GM19238 (cell line): Measurements from ENCODE around the gene DGAT2.
"Not testable (repeated sequence)": the region's sequence is repeated elsewhere in the genome, so short reads cannot be mapped to it uniquely, and the experiment has no call there.

ENCODE experiments used
- DNase-seq: peaks from one replicate; pipeline ENCODE4 v3.0.0; 2011; ENCODE audit warnings: low spot score; ENCODE audit not compliant: insufficient read length

Gene DGAT2, protein sequence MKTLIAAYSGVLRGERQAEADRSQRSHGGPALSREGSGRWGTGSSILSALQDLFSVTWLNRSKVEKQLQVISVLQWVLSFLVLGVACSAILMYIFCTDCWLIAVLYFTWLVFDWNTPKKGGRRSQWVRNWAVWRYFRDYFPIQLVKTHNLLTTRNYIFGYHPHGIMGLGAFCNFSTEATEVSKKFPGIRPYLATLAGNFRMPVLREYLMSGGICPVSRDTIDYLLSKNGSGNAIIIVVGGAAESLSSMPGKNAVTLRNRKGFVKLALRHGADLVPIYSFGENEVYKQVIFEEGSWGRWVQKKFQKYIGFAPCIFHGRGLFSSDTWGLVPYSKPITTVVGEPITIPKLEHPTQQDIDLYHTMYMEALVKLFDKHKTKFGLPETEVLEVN

DNA sequence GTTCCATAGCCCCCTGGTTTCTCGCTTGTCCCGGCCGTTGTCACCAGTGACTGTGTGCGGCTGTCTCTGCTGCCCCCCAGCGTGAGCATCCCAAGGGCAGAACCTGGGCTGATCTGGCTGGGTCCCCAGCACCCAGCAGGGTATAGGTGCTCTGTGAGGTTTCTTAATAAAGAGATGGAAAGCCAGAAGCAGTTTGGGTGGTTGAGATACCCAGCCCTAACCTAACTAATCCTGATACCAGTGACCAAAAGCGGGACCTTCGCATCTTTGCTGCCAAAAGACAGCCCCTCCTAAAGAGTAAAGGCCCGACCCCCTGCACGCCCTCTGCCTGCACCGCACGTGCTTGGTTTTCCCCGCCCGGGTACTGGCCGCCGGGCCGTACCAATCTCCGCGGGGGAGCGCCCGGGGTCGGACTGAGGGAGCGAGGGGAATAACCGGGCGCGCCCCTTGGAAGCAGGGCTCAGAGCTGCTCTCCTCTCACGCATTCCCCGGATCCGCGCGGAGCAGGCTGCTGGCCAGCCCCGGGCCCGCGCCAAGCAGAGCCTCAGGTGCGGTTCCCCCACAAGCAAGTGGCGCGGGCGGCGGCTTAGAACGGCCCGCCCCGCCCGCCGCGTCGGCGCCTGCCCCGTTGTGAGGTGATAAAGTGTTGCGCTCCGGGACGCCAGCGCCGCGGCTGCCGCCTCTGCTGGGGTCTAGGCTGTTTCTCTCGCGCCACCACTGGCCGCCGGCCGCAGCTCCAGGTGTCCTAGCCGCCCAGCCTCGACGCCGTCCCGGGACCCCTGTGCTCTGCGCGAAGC, at the start of gene DGAT2:
Gene DGAT2 (plus strand): TSS at position 667 of the 797 bp plus-strand sequence. CDS start 214 bp downstream, outside the sequence.
- DNase-seq: peak; percentile 83

DNA sequence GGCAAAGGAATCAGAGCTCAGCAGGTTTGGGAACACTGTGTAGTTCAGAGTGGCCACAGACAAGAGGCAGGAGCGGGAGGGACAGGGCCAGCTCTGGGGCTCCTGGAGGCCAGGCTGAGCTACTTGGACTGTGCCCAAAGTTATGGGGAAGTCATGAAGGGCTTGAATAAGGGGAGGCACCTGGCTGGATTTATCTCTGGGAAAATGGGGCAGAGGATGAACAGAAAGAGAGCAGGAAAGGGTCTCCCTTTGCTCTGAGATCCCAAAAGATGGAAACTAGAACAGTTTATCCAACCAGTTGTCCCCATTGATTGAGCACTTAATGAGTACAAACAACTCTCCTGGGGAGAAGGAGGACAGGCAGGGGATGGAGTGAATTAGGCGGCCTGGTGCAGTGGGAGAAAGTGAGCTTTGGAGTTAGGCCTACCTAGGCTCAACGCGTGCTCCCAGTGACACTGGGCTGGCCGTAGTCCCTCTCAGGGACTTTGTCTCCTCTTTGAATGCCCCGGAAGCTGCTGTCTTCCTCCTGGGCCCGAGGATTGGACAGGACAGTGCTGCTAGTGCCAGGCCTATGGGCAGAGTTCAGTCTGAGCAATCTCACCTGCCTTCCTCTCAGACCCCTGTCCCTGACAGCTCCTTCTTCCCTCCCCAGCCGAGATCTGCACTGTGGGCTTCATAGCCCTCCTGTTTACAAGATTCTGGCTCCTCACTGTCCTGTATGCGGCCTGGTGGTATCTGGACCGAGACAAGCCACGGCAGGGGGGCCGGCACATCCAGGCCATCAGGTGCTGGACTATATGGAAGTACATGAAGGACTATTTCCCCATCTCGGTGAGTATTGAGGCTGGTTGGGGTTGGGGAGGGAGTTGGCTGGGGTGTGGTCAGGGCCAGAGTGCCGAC, 49.0 kb upstream of the DGAT2 start:
- DNase-seq: no peak

DNA sequence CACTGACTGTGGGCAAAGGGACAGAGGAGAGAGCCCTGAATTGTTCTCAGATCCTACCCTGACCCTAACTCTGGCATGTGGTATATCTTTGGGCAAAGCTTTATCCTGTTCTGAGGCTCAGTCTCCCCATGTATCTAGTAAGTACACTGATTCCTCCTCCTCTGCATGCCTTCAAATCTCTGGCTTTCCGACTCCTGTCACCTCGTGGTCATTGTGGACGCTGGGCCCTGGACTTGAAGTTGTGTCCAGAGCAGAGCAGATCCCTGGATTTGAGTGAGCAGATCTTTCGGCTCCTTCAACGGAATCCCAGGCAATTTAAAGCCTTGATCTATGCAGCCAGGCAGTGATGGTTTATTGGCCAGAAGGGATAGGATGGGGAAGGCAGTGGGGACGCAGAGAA, 47.9 kb upstream of the DGAT2 start:
- DNase-seq: no peak

DNA sequence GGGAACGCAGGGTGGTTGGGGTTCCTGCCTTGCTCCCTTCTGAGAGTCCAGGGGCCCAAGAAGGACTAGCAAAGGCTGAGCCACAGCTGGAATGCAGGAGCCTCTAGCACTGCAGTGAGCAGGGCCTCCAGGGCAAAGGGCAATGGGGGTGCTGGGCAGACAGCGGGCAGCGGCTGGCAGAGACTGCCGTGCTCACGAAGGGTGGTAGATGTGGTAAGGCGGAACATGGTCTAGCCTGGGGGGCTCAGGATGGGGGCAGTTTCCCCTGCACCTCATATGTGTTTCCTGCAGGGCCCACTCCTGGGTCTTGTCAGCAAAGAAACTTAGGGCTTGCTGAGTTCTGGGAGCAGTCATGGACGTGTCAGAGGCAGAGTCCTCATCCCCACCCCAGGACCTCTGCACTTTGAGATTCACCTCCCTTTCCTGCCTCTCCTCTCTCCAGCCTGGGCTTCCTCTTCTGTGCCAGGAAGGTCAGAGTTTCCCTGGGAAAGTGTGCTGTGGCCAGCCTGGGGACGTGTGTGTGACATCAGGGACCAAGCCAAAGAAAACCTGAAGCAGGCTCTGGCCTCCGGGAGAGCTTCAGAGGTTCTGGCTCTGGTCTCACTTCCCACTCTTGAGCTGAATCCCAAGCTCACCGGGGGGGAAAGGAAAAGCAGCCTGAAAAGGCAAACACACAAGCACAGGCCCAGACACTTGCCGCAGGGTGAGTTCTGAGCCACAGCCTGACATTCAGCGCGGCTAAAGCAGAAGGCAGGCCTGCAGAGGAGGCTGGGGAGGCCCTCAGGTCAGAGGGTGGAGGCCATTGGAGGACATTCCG, 46.5 kb upstream of the DGAT2 start:
- DNase-seq: no peak

DNA sequence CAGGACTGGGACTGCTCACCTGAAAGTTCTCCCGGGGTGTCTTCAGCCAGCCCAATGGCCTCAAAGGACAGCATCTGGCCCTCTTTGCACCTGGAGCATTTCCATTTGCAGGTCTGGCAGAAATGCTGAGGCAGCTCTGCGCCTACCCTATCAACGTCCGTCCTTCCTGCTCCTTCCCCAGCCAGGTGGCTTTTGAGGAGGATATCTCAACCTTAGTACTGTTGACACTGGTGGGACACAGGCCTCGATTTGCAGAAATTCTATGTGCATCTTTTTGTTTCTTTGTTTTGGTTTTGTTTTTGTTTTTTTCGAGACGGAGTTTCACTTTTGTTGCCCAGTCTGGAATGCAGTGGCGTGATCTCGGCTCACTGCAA, 45.9 kb upstream of the DGAT2 start:
- no peak for DNase-seq

DNA sequence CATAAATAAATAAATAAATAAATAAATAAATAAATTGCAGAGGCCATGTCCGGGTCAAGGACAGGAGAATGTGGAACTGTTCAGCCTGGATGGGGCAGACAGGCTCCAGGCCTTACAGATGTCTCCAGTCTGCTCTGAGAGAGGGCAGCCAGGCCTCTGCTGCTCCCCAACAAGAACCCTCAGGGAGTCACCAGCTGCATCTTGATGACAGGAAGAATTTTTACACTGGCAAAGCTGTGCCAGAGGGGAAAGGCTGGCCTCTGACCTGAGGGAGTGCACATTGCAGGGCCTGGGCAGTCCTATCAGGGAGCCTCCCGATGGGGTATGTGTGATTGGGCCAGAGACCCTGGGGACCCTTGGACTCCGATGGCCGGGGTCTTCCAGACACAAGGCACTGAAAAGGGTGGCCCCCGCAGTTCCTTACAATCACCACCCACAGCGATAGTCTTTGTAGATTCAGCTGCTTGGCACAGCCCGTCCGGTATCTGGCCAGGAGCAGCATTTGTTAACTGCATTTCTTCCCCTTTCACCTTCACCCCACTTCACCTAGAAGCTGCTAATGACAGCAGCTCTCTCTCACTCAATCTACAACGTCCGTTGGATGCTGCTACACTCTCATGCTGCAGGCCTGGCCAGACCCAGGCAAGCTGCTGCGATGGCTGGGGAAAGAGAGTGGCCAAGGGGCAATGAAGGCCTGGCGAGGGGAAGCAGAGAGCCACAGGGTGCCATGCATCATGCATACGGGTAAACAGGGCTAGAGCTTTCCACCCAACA, 42.8 kb upstream of the DGAT2 start:
- no peak for DNase-seq

DNA sequence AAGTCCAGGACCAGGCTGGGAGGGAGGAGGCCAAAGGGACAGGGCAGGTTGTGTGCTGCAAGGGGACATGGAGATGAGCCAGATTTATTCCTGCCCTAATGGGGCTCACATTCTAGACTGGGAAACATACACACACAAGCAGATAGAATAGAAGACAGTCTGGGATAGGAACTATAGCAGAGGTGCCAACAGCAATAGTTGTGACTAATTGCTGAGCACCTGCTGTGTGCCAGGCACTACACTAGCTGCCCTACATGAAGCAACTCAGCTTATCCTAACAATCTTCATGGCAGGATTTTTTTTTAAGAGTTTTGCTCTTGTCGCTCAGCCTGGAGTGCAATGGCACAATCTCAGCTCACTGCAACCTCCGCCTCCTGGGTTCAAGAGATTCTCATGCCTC, 39.6 kb upstream of the DGAT2 start:
- DNase-seq: no peak

DNA sequence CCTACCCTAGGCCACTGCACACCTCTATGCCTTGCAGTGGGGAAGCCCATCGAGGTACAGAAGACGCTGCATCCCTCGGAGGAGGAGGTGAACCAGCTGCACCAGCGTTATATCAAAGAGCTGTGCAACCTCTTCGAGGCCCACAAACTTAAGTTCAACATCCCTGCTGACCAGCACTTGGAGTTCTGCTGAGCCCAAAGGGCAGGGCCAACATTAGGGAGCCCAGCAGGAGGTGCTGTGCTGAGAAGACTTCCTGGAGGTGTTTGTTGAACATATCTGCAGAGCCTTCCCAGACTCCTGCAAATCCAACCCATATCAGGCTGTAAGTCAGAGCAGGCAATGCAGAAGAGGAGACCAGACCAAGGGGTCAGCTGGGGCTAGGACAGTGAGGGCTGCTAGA, 37.5 kb upstream of the DGAT2 start:
- DNase-seq: no peak

DNA sequence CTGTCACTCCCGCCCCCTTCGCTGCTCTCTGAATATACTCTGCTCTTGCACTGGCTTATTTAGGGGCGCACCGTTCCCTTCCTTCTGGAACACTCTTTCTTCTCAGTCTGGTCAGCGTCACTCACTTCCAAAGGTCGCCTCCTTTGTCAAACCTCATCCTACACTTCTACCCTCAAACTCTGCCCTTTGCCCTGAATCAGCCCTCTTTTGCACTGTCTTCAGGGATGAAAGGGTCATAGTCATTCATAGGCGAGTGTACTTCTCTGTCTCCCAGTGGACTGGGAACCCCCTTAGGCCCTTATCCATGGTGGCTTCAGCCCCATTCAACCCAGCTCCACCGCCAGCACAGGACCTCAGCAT, 35.5 kb upstream of the DGAT2 start:
- no peak for DNase-seq

DNA sequence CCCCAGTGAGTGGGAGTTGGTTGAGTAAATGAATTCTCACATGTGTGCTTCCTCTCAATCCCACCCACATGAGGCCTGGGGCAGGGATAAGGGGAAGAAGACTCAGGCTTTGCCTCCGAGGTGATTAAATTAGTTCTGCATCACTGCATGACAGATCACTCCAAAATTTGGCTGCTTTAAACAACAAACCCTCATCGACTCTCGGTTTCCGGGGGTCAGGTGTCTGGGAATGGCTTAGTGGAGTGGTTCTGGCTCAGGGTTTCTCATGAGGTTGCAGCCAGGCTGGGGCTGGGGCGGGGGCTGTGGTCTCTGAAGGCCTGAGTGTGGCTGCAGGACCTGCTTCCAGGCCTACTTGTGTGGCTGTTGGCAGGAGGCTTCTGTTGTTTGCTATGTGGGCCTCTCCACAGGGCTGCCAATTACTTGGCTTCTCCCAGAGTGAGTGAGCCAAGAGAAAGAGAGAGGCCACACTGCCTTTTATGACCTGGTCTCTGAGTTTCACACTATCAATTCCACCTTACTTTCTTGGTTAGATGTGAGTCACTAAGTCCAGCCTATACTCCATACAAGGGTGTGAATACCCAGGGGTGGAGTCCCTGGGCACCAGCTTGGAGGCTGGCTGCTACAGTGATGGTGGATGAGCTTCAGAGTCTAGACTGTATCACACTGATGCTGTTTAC, 35.0 kb upstream of the DGAT2 start:
- DNase-seq: no peak

DNA sequence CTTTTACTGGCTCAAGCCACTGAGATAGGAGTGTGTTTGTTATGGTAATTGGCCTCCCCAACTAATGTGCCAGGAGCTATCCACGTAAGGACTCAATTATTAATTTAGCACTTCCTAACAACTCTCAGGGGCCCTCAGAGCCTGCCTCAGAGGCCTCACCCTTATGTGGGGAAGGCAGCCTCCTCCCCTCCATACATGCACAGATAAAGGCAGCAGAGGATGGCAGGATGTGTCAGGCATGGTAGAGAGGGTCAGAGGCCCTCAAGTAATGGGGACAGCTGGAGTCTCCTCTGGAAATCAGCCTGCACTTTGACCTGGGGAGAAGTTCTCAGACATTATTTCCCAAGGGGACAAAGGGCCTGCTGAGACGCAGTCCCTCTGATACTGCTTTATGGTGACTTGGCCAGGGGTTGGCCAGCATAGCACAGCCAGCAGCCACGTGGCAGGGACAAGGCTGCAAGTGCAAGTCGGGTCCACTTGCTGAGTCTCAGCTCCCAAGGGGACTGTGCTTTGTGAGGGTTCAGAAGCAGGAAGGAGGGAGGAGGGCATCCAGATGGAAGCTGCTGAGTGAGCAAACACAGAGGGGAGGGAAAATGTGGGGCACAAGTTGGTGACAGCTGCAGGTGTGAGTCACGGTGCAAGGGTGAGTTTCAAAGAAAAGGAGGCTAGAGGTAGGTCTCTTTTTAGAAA, 33.9 kb upstream of the DGAT2 start:
- no peak for DNase-seq

DNA sequence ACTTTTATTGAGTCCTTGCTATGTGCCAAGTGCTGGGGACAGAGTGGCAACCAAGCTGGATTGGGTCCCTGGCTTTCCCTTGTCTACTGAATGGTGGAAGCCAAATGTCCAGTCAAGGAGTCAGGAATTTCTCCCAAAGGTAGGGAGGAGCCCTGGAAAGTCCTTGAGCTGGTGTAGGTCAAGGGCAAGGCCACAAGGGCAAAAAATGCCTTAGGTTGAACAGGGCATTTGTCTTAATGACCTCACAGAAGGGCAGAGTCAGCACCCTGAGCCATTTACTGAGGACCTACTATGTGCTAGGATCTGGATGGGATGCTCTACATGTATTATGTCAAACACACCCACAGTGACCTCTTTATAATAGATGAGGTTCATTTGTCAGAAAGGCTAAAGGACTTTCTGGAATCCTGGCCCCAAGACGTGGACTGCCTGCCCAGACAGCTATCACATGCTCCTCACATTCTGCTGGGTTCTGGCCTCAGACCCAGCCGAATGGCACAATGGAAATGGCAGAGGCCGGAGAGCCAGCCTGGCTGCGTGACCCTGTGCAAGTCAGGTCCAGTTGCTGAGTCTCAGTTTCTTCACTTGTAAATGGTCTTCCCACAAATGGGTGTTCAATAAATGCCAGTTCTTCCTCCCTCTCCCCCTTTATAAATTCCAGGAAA, 33.3 kb upstream of the DGAT2 start:
- DNase-seq: no peak

DNA sequence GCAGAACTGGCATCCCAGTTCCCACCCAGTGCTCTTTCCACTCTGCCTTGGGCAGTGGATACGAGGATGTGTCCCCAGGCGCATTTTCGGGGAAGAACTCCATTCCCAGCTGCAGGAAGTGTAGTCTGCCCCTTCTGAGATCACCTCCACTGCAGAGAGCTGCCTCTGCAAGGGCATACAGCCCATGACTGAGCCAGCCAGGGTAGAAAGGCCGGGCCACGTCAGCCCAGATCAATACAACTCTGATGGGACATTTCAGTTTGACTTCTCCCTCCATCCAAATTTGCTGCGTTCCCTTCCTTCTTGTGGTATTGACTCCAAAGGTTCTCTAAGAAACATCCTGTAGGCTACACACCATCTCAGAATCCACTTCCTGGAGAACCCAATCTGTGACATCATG, 31.3 kb upstream of the DGAT2 start:
- no peak for DNase-seq

DNA sequence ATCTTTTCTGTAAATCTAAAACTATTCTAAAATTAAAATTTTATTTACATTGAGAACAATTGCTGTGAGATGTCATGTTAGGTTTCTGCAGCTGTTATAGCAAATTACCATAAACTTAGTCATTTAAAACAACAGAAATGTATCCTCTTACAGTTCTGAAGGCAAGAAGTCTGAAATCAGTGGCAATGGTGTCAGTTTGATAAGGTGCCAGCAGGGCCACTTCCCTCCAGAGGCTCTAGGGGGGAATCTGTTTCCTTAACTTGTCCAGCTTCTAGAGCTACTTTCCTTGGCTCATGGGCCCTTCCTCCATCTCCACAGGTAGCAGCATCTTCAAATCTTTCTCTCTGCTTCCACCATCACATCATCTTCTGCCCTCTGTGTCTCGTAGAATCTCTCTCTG, 27.9 kb upstream of the DGAT2 start:
- no peak for DNase-seq

DNA sequence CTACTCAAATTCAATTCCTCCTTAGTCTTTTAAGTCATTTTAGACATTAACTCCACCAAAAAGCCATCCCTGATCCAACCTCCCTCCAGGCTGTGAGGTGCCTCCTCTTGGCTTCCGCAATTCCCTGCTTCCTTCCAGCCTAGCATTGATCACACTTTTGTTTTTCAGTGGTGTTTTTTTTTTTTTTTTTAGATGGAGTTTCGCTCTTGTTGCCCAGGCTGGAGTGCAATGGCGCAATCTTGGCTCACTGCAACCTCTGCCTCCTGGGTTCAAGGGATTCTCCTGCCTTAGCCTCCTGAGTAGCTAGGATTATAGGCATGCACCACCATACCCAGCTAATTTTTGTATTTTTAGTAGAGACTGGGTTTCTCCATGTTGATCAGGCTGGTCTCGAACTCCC, 25.4 kb upstream of the DGAT2 start:
- DNase-seq: not testable (repeated sequence)

DNA sequence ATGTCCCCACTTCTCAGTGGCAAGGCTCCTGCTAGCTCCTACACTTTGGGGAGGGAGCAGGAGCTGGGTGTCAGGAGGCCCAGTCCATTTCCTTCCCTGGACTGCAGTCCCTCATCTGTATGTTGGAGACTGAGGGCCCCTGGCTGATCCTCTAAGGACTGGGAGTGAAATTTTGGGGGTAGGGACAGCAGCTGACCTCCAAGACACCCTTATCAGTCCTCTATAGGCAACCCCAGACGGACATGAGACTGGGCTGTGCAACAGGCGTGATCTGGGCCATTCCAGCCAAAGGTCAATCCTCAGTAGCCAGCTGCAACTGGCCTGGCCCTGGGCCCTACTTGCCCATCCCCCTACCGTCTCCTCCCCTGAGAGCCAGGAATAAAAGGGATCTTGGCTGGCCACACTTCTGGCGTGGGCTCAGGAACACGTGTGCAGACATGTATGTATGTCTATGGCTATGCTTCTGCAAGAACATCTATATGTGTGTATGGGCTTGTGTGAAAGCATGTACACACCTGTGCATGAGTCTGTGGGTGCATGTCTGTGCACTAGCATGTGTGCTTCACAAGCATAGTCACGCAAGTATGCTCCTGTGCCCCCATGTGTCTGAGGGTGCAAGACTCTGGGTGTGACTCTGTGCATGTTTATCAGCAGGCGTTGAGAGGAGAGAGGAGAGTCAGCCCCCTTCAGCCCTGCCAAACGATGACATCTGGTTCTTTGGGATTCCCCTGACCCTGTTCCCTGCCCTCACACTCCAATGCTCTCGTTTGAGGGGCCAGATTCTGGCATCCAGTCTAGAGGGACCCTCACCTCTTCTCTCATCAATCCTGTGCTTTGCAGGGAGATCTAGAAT, 24.6 kb upstream of the DGAT2 start:
- no peak for DNase-seq

DNA sequence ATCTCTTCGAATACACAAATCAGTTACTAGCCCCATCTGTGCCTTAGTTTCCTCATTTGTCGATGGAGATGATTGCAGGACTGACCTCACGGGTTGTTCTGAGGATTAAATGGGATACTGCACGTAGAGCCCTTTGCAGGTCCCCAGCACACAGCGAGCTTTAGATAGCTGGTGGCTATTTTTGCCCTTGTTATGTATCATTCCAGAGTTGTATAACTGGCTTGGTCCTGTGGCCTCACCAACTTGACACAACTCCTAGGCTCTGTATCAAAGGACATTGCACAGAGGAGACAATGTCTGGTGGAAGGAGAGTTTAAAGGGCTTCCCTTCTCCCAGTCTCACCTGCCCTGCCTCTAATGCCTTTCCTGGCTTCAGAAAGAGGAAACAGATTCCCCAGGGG, 22.8 kb upstream of the DGAT2 start:
- no peak for DNase-seq
